Coronary artery (tissue), 2 donors: ENCODE measurements around the gene DNMBP.

ENCODE experiments used
- DNase-seq: peaks from one replicate; pipeline ENCODE4 v3.0.0-alpha.2; 2017; ENCODE audit warnings: low spot score
- H3K27ac ChIP-seq, 2 donors: fragments of 200-600 bp; sonication (generic); one replicate each; pipeline ENCODE4 v1.5.1; 2016 to 2019
- H3K4me3 ChIP-seq: fragments of 200-600 bp; sonication (generic); 2 replicates; pipeline ENCODE4 v1.5.1; 2016; ENCODE audit warnings: mild to moderate bottlenecking, moderate library complexity
- TF ChIP-seq, protein P1 (sequence below): fragments of 200-600 bp; sonication (generic); IDR thresholded peaks from one replicate; pipeline ENCODE4 v1.5.1; 2019; ENCODE audit warnings: antibody characterized with exemption

DNMBP gene

DNA sequence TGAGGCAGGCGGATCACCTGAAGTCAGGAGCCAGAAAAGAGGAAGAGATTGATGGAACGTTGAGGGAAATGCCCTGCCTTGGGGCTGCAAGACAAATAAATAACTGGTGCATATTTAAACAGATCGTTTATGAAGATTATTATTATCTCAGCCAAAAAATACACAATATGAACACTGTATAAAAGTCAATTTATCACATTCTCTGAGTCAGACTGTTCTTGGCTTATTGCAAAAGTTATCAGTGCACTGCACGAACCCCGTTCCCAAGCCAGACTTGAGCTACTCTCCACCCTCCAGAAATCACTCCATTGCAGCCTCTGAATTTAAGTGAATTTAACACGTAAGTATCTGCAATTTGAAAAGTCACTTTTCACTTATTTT is 1.6 kb downstream of the DNMBP start:
- H3K27ac ChIP-seq = peak overlapping the region in 1 of 2 donors; percentile 6
- H3K4me3 ChIP-seq = peak overlapping the region; percentile 79
- TF ChIP-seq, protein P1, sequence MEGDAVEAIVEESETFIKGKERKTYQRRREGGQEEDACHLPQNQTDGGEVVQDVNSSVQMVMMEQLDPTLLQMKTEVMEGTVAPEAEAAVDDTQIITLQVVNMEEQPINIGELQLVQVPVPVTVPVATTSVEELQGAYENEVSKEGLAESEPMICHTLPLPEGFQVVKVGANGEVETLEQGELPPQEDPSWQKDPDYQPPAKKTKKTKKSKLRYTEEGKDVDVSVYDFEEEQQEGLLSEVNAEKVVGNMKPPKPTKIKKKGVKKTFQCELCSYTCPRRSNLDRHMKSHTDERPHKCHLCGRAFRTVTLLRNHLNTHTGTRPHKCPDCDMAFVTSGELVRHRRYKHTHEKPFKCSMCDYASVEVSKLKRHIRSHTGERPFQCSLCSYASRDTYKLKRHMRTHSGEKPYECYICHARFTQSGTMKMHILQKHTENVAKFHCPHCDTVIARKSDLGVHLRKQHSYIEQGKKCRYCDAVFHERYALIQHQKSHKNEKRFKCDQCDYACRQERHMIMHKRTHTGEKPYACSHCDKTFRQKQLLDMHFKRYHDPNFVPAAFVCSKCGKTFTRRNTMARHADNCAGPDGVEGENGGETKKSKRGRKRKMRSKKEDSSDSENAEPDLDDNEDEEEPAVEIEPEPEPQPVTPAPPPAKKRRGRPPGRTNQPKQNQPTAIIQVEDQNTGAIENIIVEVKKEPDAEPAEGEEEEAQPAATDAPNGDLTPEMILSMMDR = no peak
- DNase-seq = no peak

DNA sequence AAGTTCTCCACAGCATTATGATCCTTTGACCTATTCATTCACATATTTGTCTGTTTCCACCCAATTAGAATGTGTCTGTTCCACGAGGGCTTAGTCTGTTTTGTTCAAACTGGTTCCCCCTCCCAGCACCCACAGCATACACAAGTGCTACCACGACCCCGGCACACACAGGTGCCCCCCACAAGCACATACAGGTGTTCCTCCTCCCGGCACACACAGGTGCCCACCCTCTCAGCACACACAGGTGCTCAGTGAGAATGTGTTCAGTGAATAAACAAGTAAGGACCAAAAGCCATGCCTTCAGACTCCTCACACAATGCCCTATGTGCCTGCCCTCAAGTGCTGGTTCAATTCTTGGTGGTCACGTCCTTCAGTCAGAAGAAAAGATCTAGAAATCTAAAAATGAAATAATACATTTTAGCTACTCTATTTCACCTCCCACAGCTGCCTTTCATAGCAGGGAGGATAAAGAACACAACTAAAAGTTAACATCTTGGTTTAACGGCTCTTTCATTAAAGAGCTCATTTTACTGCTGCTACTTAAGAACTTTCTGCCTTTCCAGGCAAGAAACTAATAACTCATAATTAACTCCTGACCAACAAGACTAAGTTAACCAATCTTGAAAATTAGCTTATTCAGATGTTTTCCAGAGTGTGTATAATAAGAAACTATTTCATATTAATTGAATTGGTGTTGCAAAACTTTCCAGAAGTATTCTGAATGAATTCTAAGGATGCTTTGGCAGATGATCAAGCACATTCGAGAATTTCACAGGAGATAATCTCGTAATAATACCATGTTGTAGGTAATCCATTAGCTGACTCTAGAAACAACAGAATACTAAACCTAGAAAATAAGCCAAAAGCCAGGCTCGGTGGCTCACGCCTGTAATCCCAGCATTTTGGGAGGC is 2.3 kb downstream of the DNMBP start:
- DNase-seq = no peak
- Histone ChIP-seq H3K27ac (peak overlapping the region in 1 of 2 donors; percentile 74), H3K4me3 (peak overlapping the region; percentile 79)

DNA sequence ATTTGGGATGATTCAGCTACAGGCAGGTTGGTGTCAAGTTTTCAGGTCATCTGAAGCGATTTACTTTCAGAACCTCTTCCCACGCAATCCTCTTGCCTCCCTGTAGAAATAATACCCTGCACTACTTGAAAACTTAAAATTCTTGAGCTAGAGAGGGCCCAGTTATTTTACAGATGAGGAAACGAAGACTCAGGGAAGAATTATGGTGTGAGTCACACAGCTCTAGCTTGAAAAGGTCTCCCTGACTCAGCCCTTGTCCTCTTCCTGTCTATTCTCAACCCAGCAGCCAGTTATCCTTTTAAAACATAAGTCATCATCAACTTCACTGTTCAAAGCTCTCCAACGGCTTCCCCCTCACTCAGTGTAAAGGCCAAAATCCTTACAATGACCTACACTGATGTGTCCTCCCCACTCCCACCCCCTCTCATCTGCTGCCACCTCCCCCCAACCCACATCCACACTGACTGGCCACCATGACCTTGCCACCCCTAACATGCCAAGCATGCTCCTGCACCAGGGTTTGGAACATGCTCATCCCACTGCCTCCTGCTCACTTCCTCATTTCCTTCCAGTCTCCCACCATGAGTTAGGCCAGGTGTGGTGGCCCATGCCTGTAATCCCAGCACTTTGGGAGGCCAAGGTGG is 3.4 kb downstream of the DNMBP start:
- H3K27ac ChIP-seq = peak overlapping the region in 1 of 2 donors; percentile 74

More for the DNA sequence above, 2.3 kb downstream of the DNMBP start:
- TF ChIP-seq, protein P1 = no peak

DNA sequence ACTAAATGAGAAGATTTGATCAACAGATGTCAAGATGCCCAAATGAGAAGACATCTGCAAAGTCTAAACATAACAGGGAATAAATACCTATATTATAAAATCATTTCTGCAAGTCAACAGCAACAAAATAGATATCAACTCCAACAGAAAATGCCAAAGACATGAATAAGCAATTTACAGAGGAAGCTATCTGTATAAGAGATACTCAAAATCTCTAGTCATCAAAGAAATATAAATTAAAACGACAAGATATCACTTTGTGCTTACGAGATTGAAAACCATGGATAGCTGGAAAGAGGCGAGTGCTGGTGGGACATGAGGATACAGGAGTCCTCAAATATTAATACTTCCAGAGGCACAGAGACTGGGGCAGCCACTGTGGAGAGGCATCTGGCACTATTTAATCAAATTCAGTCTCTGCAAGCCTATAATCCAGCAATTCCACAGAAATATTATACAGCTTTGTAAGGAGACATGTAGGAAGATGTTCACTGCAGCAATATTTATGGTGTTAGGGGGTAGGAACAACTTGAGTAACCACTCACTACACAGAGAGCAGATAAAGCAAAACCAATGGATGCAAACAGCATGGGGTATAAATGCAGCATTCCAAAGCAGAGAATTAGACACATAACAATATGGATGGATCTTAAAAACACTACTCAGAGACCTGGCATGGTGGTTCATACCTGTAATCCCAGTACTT is 4.8 kb downstream of the DNMBP start:
- TF ChIP-seq, protein P1 = no peak
- Histone ChIP-seq H3K27ac (peak overlapping the region in 1 of 2 donors; percentile 51), H3K4me3 (no peak overlapping the region)
- no peak for DNase-seq

More for the DNA sequence above, 3.4 kb downstream of the DNMBP start:
- TF ChIP-seq, protein P1 = no peak
- no peak for DNase-seq
- peak overlapping the region; percentile 37 for H3K4me3 ChIP-seq

DNA sequence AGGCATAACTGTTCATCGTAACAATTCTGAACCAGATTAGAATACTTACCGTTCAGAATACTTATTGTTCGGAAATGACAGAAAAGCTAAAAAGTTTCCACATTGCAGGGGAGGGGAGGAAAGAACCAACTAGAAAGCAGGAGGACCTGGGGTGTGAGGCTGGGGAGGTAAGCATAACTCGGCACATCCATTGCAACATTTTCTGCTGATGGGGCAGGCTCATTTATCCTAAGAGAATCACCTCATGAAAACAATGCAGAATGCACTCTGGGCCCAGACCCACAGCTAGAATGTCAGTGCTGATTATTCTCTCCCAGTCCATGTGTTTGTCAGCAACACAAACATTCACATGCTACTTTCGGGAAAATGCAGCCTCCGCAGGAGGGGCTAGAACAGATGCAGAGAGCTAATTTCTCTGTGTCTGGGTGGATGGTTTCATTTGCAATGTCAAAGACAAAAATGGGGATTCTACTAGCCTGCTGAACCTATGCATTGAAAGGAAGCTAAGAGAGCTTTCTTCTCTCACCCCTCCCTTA is 9.6 kb downstream of the DNMBP start:
- no peak for DNase-seq
- TF ChIP-seq, protein P1 = no peak
- no peak overlapping the region for H3K27ac ChIP-seq
- no peak overlapping the region for H3K4me3 ChIP-seq

DNA sequence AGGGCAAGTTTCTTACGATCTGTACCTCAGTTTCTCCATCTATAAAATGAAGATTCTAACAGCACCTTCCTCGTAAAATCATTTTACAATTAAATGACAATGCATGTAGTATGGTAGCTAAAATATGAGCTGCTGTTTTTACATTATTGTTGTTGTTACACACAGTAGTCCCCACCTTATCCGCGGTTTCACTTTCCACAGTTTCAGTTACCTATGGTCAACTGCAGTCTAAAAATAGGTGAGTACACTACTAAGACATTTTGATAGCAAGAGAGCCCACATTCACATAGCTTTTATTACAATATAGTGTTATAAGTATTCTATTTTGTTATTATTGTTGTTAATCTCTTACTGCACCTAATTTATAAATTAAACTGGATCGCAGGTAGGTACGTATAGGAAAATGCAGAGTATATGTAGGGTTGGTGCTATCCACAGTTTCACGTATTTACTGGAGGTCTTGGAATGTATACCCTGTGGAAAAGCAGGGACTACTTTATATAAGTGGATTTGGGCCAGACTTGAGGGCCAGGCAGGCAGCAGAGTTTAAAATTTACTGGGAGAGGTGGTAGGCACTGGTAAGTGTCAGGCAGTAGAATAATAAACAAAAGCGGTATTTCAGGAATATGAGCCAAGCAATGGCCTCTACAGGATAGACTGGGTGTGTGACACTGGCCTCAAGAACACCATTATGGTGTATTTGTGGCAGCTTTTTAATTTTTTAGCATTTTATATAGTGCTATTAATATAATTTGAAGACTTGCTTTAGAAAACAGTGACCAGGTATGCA is 10.2 kb downstream of the DNMBP start:
- Histone ChIP-seq H3K27ac (no peak overlapping the region), H3K4me3 (no peak overlapping the region)
- DNase-seq = no peak
- TF ChIP-seq, protein P1 = no peak
